LoVo (cell line): ENCODE measurements around the gene MIEF2.
"Not testable (repeated sequence)": the region's sequence is repeated elsewhere in the genome, so short reads cannot be mapped to it uniquely, and the experiment has no call there.

ENCODE experiments used
- DNase-seq: peaks from one replicate; pipeline ENCODE4 v3.0.0-alpha.2; 2016; ENCODE audit warnings: low spot score

The MIEF2 gene, protein sequence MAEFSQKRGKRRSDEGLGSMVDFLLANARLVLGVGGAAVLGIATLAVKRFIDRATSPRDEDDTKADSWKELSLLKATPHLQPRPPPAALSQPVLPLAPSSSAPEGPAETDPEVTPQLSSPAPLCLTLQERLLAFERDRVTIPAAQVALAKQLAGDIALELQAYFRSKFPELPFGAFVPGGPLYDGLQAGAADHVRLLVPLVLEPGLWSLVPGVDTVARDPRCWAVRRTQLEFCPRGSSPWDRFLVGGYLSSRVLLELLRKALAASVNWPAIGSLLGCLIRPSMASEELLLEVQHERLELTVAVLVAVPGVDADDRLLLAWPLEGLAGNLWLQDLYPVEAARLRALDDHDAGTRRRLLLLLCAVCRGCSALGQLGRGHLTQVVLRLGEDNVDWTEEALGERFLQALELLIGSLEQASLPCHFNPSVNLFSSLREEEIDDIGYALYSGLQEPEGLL

DNA sequence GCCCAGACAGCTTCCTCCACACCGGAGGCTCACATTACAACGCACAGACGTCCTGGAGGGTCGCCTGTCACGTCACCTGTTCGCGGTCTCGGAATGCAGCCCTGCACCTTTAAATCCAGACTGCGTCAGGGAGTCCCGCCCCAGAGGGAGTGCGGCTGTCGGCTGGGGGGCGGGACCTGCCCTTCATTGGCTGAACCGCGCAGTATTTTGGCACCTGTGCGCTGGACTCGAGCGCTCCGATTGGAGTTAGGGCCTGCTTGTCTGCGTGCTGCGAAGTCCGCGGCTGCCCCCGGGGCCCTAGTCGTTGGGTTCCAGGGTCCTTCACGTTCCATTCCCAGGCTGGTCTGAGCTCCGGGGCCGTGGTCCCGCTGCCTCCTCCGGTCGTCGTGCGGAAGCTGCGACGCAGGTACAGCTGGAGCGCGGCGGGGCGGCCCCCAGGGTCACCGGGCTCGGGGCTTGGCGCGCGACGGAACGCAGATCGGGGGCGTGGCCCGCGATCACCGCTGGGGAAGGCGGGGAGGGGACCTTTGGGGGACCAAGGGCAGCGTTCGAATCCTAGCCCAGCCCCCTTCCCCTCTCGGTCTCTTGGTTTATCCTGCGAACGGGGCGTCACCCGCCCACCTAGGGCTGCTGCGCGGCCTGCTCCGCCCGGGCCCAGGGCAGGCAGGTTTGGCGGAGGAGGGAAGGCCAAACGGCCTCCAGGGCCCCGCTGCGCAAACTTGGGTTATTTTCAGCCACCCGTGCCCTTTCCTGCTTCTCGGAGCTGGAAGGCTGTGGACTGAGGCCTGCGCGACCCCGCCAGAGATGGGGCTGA, at the start of gene MIEF2:
TSS of gene MIEF2 (plus strand) at position 331 of the 814 bp plus-strand sequence. CDS start 2,059 bp downstream, outside the sequence.
- peak; percentile 96 for DNase-seq

DNA sequence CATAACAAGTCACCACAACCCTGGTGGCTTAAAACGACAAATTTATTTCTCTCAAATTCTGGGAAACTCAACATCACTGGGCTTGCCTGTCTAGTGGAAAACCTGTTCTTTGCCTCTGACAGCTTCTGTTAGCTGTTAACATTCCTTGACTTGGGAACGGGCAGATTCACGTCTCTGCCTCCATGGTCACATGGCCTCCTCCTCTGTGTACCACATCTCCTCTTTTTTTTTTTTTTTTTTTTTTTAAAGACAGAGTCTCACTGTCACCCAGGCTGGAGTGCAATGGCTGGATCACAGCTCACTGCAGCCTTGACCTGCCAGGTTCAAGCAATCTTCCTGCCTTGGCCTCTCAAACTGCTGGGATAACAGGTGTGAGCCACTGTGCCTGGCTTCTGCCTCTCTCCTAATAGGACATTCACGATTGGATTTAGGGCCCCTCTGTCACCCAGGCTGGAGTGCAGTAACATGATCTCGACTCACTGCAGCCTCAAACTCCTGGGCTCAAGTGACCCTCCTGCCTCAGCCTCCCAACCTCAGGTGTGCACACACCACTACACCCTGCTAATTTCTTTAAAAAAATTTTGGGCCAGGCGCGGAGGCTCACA, 46.7 kb upstream of the MIEF2 start:
- DNase-seq, result no peak

DNA sequence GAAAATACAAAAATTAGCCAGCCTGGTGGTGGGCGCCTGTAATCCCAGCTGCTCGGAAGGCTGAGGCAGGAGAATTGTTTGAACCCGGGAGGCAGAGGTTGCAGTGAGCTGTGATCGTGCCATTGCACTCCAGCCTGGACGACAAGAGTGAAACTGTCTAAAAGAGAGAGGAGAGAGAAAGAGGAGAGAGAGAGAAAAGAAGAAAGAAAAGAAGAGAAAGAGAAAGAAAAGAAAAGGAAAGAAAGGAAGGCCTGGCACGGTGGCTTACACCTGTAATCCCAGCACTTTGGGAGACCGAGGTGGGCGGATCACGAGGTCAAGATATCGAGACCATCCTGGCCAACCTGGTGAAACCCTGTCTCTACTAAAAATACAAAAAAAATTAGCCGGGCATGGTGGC, 43.6 kb upstream of the MIEF2 start:
- DNase-seq, result not testable (repeated sequence)

DNA sequence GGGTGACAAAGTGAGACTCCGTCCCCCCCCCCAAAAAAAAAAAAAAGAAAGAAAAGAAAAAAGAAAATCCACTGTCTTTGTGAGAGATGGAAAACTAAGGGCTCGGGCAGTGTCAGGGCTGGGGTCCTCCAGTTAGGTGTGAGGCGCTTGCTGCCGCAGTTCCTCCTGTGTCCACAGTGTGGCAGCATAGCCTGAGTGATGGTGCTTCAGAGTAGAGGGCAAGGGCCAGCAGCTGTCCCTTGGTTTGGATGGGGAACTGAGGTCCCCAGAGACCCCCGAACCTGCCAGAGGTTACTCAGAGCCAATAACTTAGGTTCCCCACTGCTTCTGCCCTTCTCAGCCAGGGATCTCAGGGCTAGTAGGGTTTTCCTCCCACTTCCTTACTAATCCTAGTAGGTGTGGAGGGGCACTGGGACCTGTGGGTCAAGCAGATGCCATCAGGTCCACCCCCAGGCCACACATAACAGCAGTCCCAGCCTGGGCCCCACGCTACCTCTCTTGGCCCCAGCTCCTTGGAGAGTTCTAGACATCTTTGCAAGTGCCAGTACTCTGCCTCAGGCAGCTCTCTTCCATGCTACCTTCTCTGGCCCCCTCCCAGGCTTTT, 42.9 kb upstream of the MIEF2 start:
- peak; percentile 44 for DNase-seq

DNA sequence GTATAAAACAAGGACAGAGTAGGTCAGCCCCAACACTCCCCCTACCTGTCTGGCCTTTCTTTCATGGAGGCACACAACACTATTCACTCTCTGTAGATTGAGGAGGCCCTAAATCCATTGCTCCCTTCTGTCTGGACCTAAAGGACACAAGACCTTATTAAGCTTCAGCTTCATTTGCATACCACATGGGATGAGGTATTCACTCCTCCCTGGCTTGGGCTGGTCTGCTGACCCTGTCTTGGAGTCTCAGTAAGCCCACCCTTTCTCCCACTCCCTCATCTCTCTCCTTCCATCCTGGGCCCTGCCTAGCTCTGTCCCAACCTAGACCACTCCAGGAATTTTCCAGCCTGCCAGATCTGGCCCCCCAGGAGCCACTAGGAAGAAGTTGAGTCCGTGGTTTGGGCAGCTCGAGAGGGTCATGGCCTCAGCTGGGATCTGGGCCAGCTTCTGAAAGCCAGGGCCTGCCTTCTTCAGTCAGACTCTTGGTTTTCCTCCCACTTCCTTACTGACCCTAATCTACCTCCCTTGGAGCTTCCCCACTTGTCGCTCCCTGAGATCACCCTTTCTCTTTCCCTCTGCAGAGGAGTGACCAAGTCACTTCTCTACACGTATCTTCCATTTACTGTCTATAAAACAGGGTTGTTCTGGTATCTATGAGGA, 41.6 kb upstream of the MIEF2 start:
- no peak for DNase-seq

DNA sequence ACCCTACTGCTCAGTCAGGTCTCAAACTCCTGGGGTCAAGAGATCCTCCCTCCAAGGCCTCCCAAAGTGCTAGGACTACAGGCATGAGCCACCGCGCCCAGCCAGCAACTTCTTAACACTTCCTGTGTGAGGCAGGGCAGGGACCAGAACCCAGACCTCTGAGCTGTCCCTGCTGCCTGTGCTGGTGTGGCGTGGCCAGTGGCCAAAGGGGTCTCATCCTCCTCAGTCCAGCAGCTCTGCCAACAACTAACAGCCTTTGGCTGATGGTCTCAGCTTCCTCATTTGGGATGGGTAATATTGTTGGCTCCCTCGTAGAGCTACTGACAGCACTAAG, 36.4 kb upstream of the MIEF2 start:
- no peak for DNase-seq

DNA sequence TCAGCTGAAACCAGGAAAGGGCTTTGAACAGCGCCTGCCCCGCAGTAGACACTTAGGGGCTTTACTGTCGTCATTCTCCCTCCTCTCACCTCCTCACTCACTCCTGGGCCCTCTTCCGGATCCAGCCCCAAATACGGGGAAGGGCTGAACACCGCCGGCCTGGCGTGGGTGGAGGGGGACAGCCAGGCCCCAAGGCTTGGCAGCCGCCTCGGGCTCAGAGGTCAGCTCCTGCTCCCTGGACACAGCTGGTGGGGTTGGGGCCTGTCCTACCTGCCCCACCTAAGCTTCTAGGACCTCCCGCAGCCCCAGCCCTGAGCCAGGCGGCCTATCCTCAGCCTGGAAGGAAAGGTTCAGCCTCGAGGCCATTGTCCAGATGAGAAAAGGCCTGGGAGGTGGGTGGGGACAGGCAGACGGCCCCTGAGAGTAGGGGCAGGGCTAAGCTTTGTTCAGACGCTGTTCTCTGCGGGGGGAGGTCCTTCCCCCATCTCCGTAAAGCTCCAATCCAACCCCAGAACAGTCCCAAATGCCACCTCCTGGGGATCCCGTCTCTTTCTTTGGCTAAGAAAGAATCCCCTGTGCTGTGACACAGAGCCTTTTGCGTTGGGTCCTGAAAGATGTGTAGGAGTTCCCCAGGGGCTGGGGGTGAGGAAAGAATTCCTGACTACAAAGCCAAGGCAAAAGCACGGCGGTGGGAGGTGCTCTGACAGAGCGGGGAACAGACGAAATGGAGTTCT, 35.9 kb upstream of the MIEF2 start:
- no peak for DNase-seq

DNA sequence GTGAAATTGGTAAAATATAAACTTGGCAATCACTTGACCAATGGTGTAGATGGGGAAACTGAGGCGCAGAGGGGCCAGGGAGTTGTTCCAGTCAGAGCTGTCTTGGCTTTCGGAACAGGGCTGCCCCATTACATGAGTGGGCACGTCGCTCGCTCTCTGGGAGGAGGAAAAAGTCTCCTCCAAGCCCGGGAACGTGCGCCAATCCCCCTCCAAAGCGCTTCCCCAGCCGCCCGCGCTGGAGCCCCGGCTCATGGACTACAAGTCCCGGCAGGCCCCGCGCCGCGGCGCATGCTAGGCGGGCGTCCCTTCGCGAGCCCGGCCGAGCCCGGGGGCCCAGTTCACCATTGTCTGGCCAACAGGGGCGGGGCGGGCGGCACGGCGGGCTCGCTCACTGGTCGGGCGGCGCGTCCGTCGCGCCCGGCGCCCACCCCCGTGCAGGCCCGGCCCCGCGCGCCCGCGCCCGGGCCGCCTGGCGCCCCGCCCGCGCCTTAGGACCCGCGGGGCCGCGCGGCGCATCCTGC, 35.3 kb upstream of the MIEF2 start, which contains the start of gene LLGL1:
TSS of gene LLGL1 (plus strand) at position 515 of the 521 bp plus-strand sequence. CDS start 48 bp downstream, outside the sequence.
- DNase-seq, result peak; percentile 95

DNA sequence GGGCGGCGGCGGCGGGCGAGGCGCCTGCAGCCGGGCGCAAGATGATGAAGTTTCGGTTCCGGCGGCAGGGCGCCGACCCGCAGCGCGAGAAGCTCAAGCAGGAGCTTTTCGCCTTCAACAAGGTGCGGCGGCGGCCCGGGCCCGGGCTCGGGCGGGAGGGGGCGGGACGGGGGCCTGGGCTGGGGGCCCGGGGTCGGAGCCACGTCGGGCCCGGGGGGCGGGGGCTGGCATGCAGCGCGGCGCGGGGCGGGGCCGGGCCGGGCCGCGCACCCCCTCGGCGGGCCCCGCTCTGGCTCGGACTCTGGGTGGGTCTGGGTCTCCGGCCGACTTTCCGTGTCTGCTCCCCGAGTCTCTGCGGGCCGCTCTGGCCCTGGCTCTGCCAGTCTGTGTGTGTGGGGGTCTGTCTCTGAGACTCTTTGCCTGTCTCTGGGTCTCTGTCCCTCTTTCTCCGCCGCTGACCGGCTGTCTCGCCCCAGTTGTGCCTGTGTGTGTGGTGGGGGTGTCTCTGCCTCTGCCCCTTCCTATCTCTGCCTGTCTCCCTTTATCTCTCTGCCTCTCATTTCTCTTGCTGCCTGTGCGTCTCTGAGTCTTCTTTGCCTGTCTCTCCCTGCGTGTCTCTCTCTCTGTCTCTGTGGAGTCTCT, 34.7 kb upstream of the MIEF2 start:
- no peak for DNase-seq

DNA sequence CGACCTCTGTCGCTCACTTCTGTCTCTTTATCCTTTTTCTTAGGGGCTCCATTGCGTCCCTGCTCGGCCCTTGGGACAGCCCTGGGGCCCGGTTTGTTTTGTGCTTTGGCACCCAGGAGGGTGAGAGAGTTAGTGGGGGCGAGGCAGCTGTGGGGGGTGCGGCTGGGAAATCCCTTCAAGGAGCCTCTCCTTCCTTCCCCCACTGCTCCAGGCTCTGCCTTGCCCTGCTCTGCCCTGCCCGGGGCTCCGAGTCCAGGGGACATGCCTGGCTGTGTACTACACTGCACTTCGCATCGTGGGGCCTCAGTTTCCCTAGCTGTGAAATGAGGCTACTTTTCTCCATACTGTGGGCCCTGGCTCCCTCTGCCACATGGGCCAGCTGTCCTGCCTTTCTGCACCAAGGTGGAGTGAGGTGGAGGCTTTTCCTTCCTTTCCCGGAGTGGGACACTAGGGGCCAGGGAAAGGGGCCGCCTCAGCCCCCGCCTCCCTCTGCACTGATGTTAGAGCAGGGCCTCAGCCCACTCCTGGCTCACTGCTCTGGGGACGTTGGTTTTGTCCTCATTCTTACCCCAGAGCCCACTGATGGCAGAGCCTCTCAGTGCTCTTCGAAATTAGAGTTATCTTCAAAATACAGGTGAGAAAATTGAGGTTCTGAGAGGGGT, 34.0 kb upstream of the MIEF2 start:
- DNase-seq, result no peak

DNA sequence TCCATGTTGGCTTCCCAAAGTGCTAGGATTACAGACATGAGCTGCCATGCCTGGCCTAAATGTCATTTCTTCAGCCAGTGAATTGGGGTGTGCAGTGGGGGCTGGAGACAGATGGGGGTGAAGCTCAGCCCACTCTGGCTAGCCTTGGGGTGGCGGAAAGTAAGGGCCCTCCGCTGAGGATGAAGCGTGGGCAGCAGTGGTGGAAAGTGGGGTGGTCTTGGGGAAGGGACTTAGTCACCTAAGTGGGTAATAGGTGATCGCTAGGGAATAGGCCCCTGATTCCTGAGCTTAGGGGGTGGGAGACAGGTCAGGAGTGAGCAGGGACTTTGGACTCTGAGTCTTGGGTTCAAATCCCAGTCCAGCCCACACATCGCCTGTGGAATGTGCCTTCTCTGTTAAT, 32.8 kb upstream of the MIEF2 start:
- no peak for DNase-seq

DNA sequence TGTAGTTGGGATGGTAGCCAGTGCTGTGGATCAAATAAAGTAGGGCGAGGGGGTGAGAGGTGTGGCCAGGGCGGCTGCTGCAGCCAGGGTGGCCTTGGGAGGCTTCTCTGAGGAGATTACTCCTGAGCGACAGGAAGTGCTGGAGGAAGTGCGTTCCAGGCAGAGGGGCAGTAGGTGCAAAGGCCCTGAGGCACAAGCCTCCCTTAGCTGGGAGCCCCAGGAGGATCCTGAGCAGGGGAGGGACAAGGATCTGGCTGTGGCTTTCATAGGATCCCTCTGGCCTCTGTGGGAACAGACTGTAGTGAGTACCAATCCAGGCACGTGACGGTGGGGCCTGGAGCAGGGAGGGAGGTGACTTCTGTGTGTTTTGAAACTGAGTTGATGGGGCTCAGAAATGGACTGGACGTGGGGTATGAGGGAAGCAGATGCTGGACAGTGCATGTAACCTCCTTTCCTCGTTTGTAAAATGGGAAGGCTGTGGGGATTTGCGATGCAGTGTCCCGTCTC, 32.2 kb upstream of the MIEF2 start:
- no peak for DNase-seq

DNA sequence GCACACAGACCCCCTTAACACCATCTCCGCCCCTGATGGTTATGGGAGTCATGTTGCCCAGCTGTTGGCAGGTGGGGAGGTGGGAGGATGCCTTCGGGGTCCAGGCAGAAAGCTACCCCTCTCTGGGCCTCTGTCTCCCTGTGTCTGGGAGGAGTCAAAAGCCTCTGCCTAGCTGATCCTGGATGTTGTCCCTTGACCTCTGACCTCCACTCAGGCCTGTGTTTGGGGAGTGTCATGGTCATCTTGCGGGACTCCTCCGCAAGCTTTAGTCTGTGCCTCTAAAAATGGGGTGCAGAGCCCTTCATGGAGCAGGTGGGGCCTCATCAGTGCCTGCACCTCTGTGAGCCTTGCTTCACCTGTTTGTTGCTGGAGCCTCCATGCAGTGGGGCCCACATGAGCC, 31.2 kb upstream of the MIEF2 start:
- DNase-seq, result no peak

DNA sequence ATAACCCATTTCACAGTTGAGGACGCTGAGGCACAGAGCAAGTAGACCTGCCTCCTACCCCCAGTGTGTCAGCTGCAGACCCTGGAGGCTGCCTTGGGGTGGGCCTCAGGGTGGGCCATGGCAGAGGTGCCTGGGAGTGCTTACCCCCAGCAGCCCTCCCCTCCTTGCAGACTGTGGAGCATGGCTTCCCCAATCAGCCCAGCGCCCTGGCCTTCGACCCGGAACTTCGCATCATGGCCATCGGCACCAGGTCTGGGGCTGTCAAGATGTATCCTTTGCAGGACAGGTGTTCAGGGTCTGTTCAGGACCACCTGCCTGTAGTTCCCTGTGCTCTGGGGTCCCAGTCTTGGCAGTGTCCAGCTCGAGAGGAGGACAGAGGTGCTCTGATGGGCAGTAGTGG, 30.7 kb upstream of the MIEF2 start:
- no peak for DNase-seq

DNA sequence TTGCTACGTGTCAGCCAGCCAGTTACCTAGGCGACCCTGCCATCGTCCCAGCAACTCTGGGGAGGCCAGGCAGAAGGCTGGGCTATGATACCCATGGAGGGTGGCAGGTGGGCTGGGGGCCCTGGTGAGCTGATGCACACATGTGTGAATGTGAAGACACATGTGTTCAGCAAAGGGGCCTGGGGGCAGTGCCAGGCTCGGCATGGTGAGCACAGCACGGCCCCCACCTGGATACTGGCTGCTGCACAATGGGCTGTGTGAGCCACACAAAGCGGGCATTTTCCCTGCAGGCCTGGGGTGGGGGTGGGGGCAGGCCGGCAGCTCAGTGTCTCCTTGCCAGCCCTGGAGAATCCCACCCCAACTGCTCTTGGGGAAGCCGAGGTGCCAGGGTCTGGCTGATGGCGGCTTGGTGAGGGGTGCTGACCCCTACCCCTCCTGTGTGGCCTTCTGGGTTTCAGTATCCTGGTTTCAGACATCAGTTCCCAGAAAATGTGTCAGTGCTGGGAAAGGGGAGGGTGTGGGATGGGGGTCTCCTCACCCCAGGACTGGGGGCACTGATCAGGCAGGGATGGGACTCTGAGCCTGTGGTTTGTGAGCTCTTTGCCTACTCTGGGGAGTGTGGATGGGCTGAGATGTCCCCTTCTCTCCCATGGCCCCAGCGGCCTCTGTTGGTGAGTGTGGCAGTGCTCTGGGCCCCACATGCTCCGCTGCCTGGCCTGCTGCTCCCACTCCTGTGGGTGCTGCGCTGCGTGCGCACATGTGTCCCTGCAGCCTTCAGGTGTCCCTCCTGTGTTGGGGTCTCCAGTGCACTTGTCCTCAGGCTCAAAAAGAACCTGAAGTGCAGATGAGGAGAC, 29.9 kb upstream of the MIEF2 start:
- no peak for DNase-seq

DNA sequence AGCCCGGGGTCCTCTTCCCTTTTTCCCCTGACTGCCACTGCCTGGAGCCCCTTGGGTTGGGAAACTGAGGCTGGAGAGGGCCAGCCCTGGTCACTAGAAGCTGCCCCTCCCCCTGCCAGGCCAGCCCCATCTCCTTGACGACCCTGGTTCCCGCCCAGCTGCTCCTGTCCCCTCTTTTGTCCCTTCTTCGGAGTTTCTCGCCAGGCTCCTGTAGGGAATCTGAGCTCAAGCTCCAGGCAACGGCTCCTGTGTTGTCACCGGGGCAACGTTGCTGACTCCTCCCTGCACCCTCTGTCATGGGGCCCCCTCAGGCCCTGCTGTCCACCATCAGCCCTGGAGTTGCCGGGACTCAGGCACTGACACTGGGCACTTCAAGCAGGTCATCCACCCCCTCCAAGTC, 29.3 kb upstream of the MIEF2 start:
- no peak for DNase-seq

DNA sequence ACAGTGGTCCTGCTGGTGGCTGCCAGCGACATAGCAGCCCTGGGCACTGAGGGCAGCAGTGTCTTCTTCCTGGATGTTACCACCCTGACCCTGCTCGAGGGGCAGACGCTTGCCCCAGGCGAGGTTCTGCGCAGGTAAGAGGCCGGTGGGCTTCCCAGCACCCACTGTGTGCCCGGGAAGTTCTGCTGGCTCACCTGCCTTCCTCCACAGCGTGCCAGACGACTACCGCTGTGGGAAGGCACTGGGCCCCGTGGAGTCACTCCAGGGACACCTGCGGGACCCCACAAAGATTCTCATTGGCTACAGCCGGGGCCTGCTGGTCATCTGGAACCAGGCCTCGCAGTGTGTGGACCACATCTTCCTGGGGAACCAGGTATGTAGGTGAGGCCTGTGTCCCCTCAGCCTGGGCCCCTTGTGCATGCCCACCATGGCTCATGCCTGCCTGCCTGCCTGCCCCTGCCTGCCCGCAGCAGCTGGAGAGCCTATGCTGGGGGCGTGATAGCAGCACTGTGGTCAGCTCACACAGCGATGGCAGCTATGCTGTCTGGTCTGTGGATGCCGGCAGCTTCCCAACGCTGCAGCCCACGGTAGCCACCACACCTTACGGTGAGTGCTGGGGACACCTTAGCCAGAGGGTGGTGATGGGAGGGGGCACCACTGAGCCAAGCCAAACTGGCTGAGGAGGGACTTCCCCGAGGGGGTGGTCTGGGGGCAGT, 26.5 kb upstream of the MIEF2 start:
- no peak for DNase-seq

DNA sequence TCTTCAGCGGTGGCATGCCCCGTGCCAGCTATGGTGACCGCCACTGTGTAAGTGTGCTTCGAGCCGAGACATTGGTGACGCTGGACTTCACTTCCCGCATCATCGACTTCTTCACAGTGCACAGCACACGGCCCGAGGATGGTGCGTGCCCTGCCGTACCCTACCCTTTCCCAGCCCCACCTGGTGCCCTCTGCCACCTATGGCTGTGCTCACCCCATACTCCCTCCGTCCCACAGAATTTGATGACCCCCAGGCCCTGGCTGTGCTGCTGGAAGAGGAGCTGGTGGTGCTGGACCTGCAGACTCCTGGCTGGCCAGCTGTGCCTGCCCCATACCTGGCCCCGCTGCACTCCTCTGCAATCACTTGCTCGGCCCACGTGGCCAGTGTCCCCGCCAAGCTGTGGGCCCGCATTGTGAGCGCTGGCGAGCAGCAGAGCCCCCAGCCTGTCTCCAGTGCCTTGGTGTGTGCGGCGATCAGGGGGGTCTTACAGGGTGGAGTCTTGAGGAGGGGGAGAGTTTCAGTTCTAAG, 25.5 kb upstream of the MIEF2 start:
- DNase-seq, result no peak
